MM.1S (cell line): Measurements from ENCODE around the gene KCNQ1.

Source experiments
- EZH2 ChIP-seq: fragments of 300-600 bp; sonication (generic); optimal IDR thresholded peaks from 2 replicates; pipeline ENCODE3; 2017; ENCODE audit warnings: low read depth, mild to moderate bottlenecking, antibody characterized with exemption, low read length, mixed read lengths
- TF ChIP-seq, protein P1 (sequence below): fragments of 300-600 bp; sonication (generic); IDR thresholded peaks from 2 replicates; pipeline ENCODE4 v1.5.1; 2016; ENCODE audit warnings: antibody characterized with exemption, low read length, mixed read lengths

GRCh38 chr11:2520736-2521035, 75.9 kb downstream of the KCNQ1 start:
- TF ChIP-seq, protein P1, sequence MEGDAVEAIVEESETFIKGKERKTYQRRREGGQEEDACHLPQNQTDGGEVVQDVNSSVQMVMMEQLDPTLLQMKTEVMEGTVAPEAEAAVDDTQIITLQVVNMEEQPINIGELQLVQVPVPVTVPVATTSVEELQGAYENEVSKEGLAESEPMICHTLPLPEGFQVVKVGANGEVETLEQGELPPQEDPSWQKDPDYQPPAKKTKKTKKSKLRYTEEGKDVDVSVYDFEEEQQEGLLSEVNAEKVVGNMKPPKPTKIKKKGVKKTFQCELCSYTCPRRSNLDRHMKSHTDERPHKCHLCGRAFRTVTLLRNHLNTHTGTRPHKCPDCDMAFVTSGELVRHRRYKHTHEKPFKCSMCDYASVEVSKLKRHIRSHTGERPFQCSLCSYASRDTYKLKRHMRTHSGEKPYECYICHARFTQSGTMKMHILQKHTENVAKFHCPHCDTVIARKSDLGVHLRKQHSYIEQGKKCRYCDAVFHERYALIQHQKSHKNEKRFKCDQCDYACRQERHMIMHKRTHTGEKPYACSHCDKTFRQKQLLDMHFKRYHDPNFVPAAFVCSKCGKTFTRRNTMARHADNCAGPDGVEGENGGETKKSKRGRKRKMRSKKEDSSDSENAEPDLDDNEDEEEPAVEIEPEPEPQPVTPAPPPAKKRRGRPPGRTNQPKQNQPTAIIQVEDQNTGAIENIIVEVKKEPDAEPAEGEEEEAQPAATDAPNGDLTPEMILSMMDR, result no peak
- TF ChIP-seq EZH2, result no peak
